ENCODE results near the gene NTM.

The NTM gene

GRCh38 chr11:132168344-132168981, 798.0 kb downstream of the NTM start:
- Histone ChIP-seq H3K27me3 (ENCODE audit: insufficient read depth, low read depth, severe bottlenecking) (no peaks in the 10 kb centered on the region), H3K4me3 (ENCODE audit: low read depth, low read length) (no peak overlapping the region), H3K36me3 (no peaks in the 10 kb centered on the region), H3K27ac (no peak overlapping the region), H3K9me3 (ENCODE audit: severe bottlenecking) (no peaks in the 10 kb centered on the region)
- no peak for TF ChIP-seq CTCF (IDR thresholded peaks at IDR 0.05; ENCODE audit: low read depth, low read length)
- DNase-seq = no peak

- no peak for TF ChIP-seq CTCF (IDR thresholded peaks at IDR 0.05; ENCODE audit: low read depth, low read length)
- H3K27ac ChIP-seq = no peak overlapping the region
- DNase-seq = peak; percentile 54
- H3K27me3 ChIP-seq (ENCODE audit: insufficient read depth, low read depth, severe bottlenecking) = no peaks in the 10 kb centered on the region
- H3K36me3 ChIP-seq = no peaks in the 10 kb centered on the region
- no peak overlapping the region for H3K4me3 ChIP-seq (ENCODE audit: low read depth, low read length)
- no peaks in the 10 kb centered on the region for H3K9me3 ChIP-seq (ENCODE audit: severe bottlenecking)
These were observed 800.6 kb downstream of the NTM start for GRCh38 chr11:132171031-132171430.

- TF ChIP-seq CTCF (IDR thresholded peaks at IDR 0.05; ENCODE audit: low read depth, low read length) = no peak
- Histone ChIP-seq H3K9me3 (ENCODE audit: severe bottlenecking) (no peaks in the 10 kb centered on the region), H3K36me3 (no peaks in the 10 kb centered on the region), H3K27me3 (ENCODE audit: insufficient read depth, low read depth, severe bottlenecking) (no peaks in the 10 kb centered on the region), H3K27ac (no peak overlapping the region), H3K4me3 (ENCODE audit: low read depth, low read length) (no peak overlapping the region)
- DNase-seq = no peak
These were observed 804.2 kb downstream of the NTM start for GRCh38 chr11:132174362-132175255.

GRCh38 chr11:132177106-132177505, 806.7 kb downstream of the NTM start:
- Histone ChIP-seq H3K27ac (no peak overlapping the region), H3K9me3 (ENCODE audit: severe bottlenecking) (no peaks in the 10 kb centered on the region), H3K27me3 (ENCODE audit: insufficient read depth, low read depth, severe bottlenecking) (no peaks in the 10 kb centered on the region), H3K4me3 (ENCODE audit: low read depth, low read length) (no peak overlapping the region), H3K36me3 (no peaks in the 10 kb centered on the region)
- no peak for TF ChIP-seq CTCF (IDR thresholded peaks at IDR 0.05; ENCODE audit: low read depth, low read length)
- no peak for DNase-seq

- Histone ChIP-seq H3K27me3 (ENCODE audit: insufficient read depth, low read depth, severe bottlenecking) (no peaks in the 10 kb centered on the region), H3K9me3 (ENCODE audit: severe bottlenecking) (no peaks in the 10 kb centered on the region), H3K4me3 (ENCODE audit: low read depth, low read length) (no peak overlapping the region), H3K36me3 (no peaks in the 10 kb centered on the region), H3K27ac (no peak overlapping the region)
- DNase-seq = no peak
- peak; percentile 23; the same call in 1 of the 2 replicates for TF ChIP-seq CTCF (IDR thresholded peaks at IDR 0.05; ENCODE audit: low read depth, low read length)
These were observed 813.7 kb downstream of the NTM start for GRCh38 chr11:132184079-132184478.

All from WERI-Rb-1 (cell line).